ENCODE data around the gene SLC13A4.

The SLC13A4 gene

GRCh38 chr7:135653340-135654080 is 74.5 kb downstream of the SLC13A4 start:
- Histone ChIP-seq H2AFZ (ENCODE audit: low read depth, low read length) (no peak overlapping the region), H3K36me3 (ENCODE audit: insufficient read depth, low read length) (peaks cover 20% of the 10 kb centered on the region; the same call in 1 of the 2 replicates), H3K4me1 (ENCODE audit: insufficient read depth, low read length) (no peaks in the 10 kb centered on the region), H3K4me2 (ENCODE audit: insufficient read depth, low read length) (no peak overlapping the region), H4K20me1 (ENCODE audit: insufficient read depth, low read length) (no peaks in the 10 kb centered on the region), H3K27me3 (ENCODE audit: insufficient read depth, low read length, poor library complexity) (no peaks in the 10 kb centered on the region), H3K9ac (ENCODE audit: low read depth, low read length) (no peak overlapping the region), H3K4me3 (ENCODE audit: low read depth in 1 of 2, low read length in 2 of 2) (no peak overlapping the region), H3K9me3 (ENCODE audit: insufficient read depth, low read length, severe bottlenecking) (no peaks in the 10 kb centered on the region), H3K79me2 (ENCODE audit: insufficient read depth, low read length) (no peaks in the 10 kb centered on the region), H3K27ac (ENCODE audit: low read length) (no peak overlapping the region)
- DNase-seq = no peak
- ATAC-seq (ENCODE audit: insufficient read depth, low read depth) = no peak
- no peak for TF ChIP-seq CTCF (IDR thresholded peaks at IDR 0.05; ENCODE audit: borderline replicate concordance, extremely low read depth, low read length, poor library complexity, severe bottlenecking)
- no peak for TF ChIP-seq EZH2 (IDR thresholded peaks at IDR 0.05; ENCODE audit: borderline replicate concordance, low read depth, low read length, severe bottlenecking)

GRCh38 chr7:135650831-135651573 is 77.0 kb downstream of the SLC13A4 start:
- Histone ChIP-seq H3K9ac (ENCODE audit: low read depth, low read length) (no peak overlapping the region), H3K36me3 (ENCODE audit: insufficient read depth, low read length) (peaks cover 42% of the 10 kb centered on the region)
- DNase-seq = no peak

GRCh38 chr7:135648235-135648634 is 79.8 kb downstream of the SLC13A4 start:
- TF ChIP-seq CTCF (IDR thresholded peaks at IDR 0.05; ENCODE audit: borderline replicate concordance, extremely low read depth, low read length, poor library complexity, severe bottlenecking) (no peak), EZH2 (IDR thresholded peaks at IDR 0.05; ENCODE audit: borderline replicate concordance, low read depth, low read length, severe bottlenecking) (no peak)
- no peak overlapping the region for H3K4me2 ChIP-seq (ENCODE audit: insufficient read depth, low read length)
- H3K36me3 ChIP-seq (ENCODE audit: insufficient read depth, low read length) = peaks cover 70% of the 10 kb centered on the region
- no peaks in the 10 kb centered on the region for H3K27me3 ChIP-seq (ENCODE audit: insufficient read depth, low read length, poor library complexity)
- H3K4me3 ChIP-seq (ENCODE audit: low read depth in 1 of 2, low read length in 2 of 2) = no peak overlapping the region
- no peak overlapping the region for H3K9ac ChIP-seq (ENCODE audit: low read depth, low read length)
- ATAC-seq (ENCODE audit: insufficient read depth, low read depth) (no peak), DNase-seq (no peak)
- no peak overlapping the region for H3K27ac ChIP-seq (ENCODE audit: low read length)
- H3K79me2 ChIP-seq (ENCODE audit: insufficient read depth, low read length) = no peaks in the 10 kb centered on the region
- H2AFZ ChIP-seq (ENCODE audit: low read depth, low read length) = no peak overlapping the region
- no peaks in the 10 kb centered on the region for H3K4me1 ChIP-seq (ENCODE audit: insufficient read depth, low read length)
- no peaks in the 10 kb centered on the region for H3K9me3 ChIP-seq (ENCODE audit: insufficient read depth, low read length, severe bottlenecking)
- H4K20me1 ChIP-seq (ENCODE audit: insufficient read depth, low read length) = no peaks in the 10 kb centered on the region; the same call in 1 of the 2 replicates

More at GRCh38 chr7:135650831-135651573, 77.0 kb downstream of the SLC13A4 start:
- no peak overlapping the region for H3K4me2 ChIP-seq (ENCODE audit: insufficient read depth, low read length)
- ATAC-seq (ENCODE audit: insufficient read depth, low read depth) = no peak
- no peak overlapping the region for H3K4me3 ChIP-seq (ENCODE audit: low read depth in 1 of 2, low read length in 2 of 2)
- TF ChIP-seq CTCF (IDR thresholded peaks at IDR 0.05; ENCODE audit: borderline replicate concordance, extremely low read depth, low read length, poor library complexity, severe bottlenecking) = no peak
- TF ChIP-seq EZH2 (IDR thresholded peaks at IDR 0.05; ENCODE audit: borderline replicate concordance, low read depth, low read length, severe bottlenecking) = no peak
- H2AFZ ChIP-seq (ENCODE audit: low read depth, low read length) = no peak overlapping the region
- no peaks in the 10 kb centered on the region for H3K4me1 ChIP-seq (ENCODE audit: insufficient read depth, low read length)
- no peaks in the 10 kb centered on the region for H4K20me1 ChIP-seq (ENCODE audit: insufficient read depth, low read length)
- no peaks in the 10 kb centered on the region for H3K9me3 ChIP-seq (ENCODE audit: insufficient read depth, low read length, severe bottlenecking)
- H3K27me3 ChIP-seq (ENCODE audit: insufficient read depth, low read length, poor library complexity) = no peaks in the 10 kb centered on the region
- no peaks in the 10 kb centered on the region for H3K79me2 ChIP-seq (ENCODE audit: insufficient read depth, low read length)
- H3K27ac ChIP-seq (ENCODE audit: low read length) = no peak overlapping the region

Data from DND-41 (cell line).